ENCODE results near the gene HTR1D. TPM values are rescaled to one million over a fixed set of nuclear protein-coding genes. Genes with fewer than 3 reads are reported as not detected.

The HTR1D gene
- total RNA-seq, 1 donor from 2014 or later: not detected

DNA sequence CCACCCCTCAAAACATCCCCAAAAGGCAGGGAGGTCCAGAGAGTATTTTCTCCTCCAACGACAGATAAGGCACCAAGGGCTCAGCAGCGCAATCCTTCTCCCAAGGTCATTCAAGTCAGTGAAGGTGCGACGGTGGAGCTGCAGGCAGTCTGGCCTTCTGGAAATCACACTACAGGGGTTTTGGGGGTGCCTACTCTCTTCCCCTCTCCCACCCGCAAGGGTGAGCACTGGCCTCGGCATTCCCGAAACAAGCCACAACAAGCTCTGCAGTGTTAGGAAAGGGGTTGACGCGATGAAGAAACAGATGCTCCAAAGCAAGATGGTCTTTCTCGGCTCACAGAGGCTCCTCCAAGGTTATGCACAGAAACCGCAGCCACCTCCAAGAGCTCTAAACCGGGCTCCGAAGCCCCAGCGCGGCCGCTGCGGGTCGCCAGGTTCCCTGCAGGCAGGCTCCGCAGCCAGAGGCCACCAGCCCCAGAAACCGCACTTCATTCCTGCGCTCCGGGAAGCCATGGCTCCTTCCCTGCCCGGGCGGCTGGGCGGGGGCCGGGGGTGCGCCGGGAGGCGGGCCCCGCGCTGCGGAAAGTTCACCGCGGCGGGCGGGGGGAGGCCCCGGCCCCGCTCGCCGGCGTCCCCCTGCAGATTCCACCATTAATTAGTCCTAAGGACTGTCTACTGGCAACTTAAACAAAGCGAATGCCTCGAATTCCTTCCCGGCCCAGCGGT is 49.8 kb downstream of the HTR1D start:
- peak; percentile 46 for DNase-seq (ENCODE audit: low read depth, low spot score)
- Mint-ChIP-seq H3K4me3 (peak overlapping the region; percentile 98), H3K27me3 (ENCODE audit: low read depth) (no peaks in the 10 kb centered on the region), H3K4me1 (peaks cover 35% of the 10 kb centered on the region), H3K9me3 (no peaks in the 10 kb centered on the region), H3K36me3 (ENCODE audit: low read depth) (no peaks in the 10 kb centered on the region), H3K27ac (ENCODE audit: unreplicated experiment) (no peak overlapping the region)
- TF ChIP-seq, protein P1, sequence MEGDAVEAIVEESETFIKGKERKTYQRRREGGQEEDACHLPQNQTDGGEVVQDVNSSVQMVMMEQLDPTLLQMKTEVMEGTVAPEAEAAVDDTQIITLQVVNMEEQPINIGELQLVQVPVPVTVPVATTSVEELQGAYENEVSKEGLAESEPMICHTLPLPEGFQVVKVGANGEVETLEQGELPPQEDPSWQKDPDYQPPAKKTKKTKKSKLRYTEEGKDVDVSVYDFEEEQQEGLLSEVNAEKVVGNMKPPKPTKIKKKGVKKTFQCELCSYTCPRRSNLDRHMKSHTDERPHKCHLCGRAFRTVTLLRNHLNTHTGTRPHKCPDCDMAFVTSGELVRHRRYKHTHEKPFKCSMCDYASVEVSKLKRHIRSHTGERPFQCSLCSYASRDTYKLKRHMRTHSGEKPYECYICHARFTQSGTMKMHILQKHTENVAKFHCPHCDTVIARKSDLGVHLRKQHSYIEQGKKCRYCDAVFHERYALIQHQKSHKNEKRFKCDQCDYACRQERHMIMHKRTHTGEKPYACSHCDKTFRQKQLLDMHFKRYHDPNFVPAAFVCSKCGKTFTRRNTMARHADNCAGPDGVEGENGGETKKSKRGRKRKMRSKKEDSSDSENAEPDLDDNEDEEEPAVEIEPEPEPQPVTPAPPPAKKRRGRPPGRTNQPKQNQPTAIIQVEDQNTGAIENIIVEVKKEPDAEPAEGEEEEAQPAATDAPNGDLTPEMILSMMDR (conservative IDR thresholded peaks at IDR 0.05): no peak

DNA sequence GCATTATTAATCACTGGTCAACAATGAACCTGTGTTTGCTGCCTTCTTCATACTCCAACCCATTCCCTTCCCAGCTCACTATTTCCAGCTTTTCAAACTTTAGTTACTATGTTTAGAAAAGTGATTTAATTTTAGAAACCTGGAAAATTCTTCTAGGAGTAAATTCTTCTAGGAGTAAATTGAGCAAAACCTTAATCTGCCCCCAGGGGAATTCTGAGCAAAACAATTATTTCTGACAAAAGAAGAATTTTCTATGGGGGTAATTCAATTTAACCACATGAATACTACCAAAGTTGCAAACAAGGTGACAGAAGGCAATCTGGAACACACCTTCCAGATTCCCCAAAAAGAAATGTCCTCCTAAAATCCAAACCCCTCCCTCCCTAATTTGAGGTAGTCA is 50.4 kb downstream of the HTR1D start:
- Mint-ChIP-seq H3K9me3 (no peaks in the 10 kb centered on the region), H3K36me3 (ENCODE audit: low read depth) (no peaks in the 10 kb centered on the region), H3K27ac (ENCODE audit: unreplicated experiment) (no peak overlapping the region), H3K4me1 (peaks cover 35% of the 10 kb centered on the region), H3K27me3 (ENCODE audit: low read depth) (no peaks in the 10 kb centered on the region), H3K4me3 (peak overlapping the region; percentile 91)
- no peak for DNase-seq (ENCODE audit: low read depth, low spot score)
- TF ChIP-seq, protein P1 (conservative IDR thresholded peaks at IDR 0.05): peak; percentile 23

DNA sequence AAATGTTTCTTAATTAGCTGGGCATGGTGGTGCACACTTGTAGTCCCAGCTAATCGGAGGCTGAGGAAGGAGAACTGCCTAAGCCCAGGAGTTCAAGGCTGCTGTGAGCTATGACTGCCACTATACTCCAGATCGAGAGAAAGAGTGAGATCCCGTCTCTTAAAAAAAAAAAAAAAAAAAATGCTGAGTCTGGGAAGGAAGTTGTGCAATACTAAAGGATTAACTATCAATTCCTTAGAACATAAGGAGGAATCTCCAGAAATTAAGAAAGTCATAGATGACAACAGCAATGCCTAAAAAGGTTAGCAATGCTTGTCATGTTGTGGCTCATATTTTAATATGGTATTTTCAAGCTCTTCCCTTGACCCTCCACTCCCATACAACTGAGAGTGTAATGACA is 53.9 kb downstream of the HTR1D start:
- no peaks in the 10 kb centered on the region for H3K27me3 Mint-ChIP-seq (ENCODE audit: low read depth)
- H3K36me3 Mint-ChIP-seq (ENCODE audit: low read depth): no peaks in the 10 kb centered on the region
- no peak for DNase-seq (ENCODE audit: low read depth, low spot score)
- H3K27ac Mint-ChIP-seq (ENCODE audit: unreplicated experiment): no peak overlapping the region
- TF ChIP-seq, protein P1 (conservative IDR thresholded peaks at IDR 0.05): no peak
- H3K4me1 Mint-ChIP-seq: peaks cover 23% of the 10 kb centered on the region
- no peaks in the 10 kb centered on the region for H3K9me3 Mint-ChIP-seq
- no peak overlapping the region for H3K4me3 Mint-ChIP-seq

DNA sequence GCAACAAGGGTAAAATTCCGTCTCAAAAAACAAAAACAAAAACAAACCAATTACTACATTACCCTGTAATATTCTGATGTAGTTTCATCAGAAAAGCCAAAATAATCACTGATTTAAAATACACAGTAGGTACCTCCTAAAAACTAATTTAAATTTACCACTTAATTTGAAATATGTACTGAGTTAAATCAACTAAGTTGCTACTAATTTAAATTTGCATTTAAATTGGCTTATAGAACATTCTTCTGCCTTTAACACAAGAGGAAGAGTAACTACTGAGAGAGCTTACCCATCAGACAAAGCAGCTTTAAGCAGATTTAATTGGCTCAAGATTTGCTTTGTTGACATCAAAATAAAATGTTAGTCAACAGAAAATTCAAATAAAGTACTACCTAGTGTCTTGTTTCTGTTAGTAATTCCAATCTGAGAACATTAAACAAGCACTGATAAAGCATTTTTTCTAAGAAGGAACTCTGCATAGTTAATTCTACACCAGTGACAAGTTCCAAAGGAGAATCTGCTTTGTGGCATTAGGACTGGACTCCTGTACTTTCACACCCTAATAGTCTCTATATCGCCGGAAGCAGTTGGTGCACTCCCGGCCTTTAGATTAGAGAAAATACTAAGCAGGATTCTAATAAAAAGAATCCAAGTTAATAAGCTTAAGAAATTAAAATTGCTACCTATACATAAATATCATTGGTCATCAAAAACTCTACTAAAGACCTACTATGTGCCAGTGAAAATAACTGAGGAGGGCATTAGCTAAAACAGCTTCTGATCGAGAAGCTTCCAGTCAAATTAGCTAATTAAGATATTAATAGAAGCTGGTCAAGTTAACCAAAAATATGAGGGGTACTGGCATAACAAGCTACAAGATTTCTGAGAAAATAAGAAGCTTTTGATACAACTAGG is 57.1 kb downstream of the HTR1D start:
- Mint-ChIP-seq H3K4me3 (no peak overlapping the region), H3K4me1 (peaks cover 9% of the 10 kb centered on the region), H3K9me3 (no peaks in the 10 kb centered on the region), H3K27ac (ENCODE audit: unreplicated experiment) (no peak overlapping the region), H3K27me3 (ENCODE audit: low read depth) (no peaks in the 10 kb centered on the region), H3K36me3 (ENCODE audit: low read depth) (no peaks in the 10 kb centered on the region)
- no peak for DNase-seq (ENCODE audit: low read depth, low spot score)
- TF ChIP-seq, protein P1 (conservative IDR thresholded peaks at IDR 0.05): no peak

DNA sequence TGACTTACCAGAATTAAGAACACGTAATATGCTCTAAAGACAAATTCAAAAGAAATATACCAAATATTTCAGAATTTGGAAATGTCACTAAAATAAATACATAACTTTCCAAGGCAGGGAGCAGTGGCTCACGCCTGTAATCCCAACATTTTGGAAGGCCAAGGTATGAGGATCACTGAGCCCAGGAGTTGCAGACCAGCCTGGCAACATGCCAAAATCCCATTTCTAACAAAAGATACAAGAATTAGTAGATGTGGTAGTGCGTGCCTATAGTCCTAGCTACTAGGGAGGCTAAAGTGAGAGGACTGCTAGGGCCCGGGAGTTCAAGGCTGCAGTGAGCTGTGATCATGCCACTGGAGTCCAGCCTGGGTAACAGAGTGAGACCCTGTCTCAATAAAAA is 60.4 kb downstream of the HTR1D start:
- Mint-ChIP-seq H3K27ac (ENCODE audit: unreplicated experiment) (no peak overlapping the region), H3K4me1 (peaks cover 5% of the 10 kb centered on the region), H3K27me3 (ENCODE audit: low read depth) (no peaks in the 10 kb centered on the region), H3K9me3 (no peaks in the 10 kb centered on the region), H3K4me3 (no peak overlapping the region), H3K36me3 (ENCODE audit: low read depth) (no peaks in the 10 kb centered on the region)
- no peak for DNase-seq (ENCODE audit: low read depth, low spot score)
- TF ChIP-seq, protein P1 (conservative IDR thresholded peaks at IDR 0.05): no peak
